Measurements from ENCODE around the gene SMIM41.

- TF ChIP-seq REST (IDR thresholded peaks at IDR 0.05; ENCODE audit: insufficient read depth in 1 of 2, low read depth in 2 of 2, low read length in 2 of 2), result no peak
- no peak for TF ChIP-seq POLR2AphosphoS5 (IDR thresholded peaks at IDR 0.05; ENCODE audit: low read depth, low read length)
- TF ChIP-seq TAF1 (IDR thresholded peaks at IDR 0.05; ENCODE audit: borderline replicate concordance, insufficient read depth, low read length), result no peak
- no peak for TF ChIP-seq SIN3A (IDR thresholded peaks at IDR 0.05; ENCODE audit: borderline replicate concordance, insufficient read depth, low read length)
These were observed 42.8 kb upstream of the SMIM41 start for GRCh38 chr12:52036587-52037171.

Measured in PFSK-1 (cell line).